ENCODE data around the gene RHBDL2.

RHBDL2 gene

GRCh38 chr1:38950553-38950952, 8.9 kb upstream of the RHBDL2 start:
- H3K4me1 Mint-ChIP-seq (ENCODE audit: low read depth) = peaks cover 7% of the 10 kb centered on the region
- no peaks in the 10 kb centered on the region for H3K36me3 Mint-ChIP-seq (ENCODE audit: low read depth)
- no peak overlapping the region for H3K27ac Mint-ChIP-seq
- peaks cover 12% of the 10 kb centered on the region for H3K27me3 Mint-ChIP-seq (ENCODE audit: low read depth)
- H3K4me3 Mint-ChIP-seq = no peak overlapping the region
- H3K9me3 Mint-ChIP-seq = no peaks in the 10 kb centered on the region

GRCh38 chr1:38944547-38944946, 2.9 kb upstream of the RHBDL2 start:
- Mint-ChIP-seq H3K9me3 (no peaks in the 10 kb centered on the region), H3K36me3 (ENCODE audit: low read depth) (no peaks in the 10 kb centered on the region), H3K27ac (no peak overlapping the region), H3K4me3 (no peak overlapping the region), H3K27me3 (ENCODE audit: low read depth) (peaks cover 4% of the 10 kb centered on the region), H3K4me1 (ENCODE audit: low read depth) (peaks cover 2% of the 10 kb centered on the region)

- no peaks in the 10 kb centered on the region for H3K9me3 Mint-ChIP-seq
- H3K27ac Mint-ChIP-seq = no peak overlapping the region
- peaks cover 4% of the 10 kb centered on the region for H3K27me3 Mint-ChIP-seq (ENCODE audit: low read depth)
- H3K4me3 Mint-ChIP-seq = no peak overlapping the region
- H3K36me3 Mint-ChIP-seq (ENCODE audit: low read depth) = no peaks in the 10 kb centered on the region
- peaks cover 2% of the 10 kb centered on the region for H3K4me1 Mint-ChIP-seq (ENCODE audit: low read depth)
Measured at GRCh38 chr1:38942664-38943428, 1.2 kb upstream of the RHBDL2 start.

- Mint-ChIP-seq H3K27me3 (ENCODE audit: low read depth) (peaks cover 4% of the 10 kb centered on the region), H3K9me3 (no peaks in the 10 kb centered on the region), H3K36me3 (ENCODE audit: low read depth) (no peaks in the 10 kb centered on the region), H3K4me1 (ENCODE audit: low read depth) (peaks cover 2% of the 10 kb centered on the region), H3K4me3 (no peak overlapping the region), H3K27ac (no peak overlapping the region)
Measured at GRCh38 chr1:38941093-38941492, 537 bp downstream of the RHBDL2 start.

GRCh38 chr1:38940339-38941047, 1.1 kb downstream of the RHBDL2 start:
- Mint-ChIP-seq H3K4me1 (ENCODE audit: low read depth) (peaks cover 2% of the 10 kb centered on the region), H3K27me3 (ENCODE audit: low read depth) (peaks cover 4% of the 10 kb centered on the region), H3K9me3 (no peaks in the 10 kb centered on the region), H3K36me3 (ENCODE audit: low read depth) (no peaks in the 10 kb centered on the region), H3K4me3 (no peak overlapping the region), H3K27ac (no peak overlapping the region)

GRCh38 chr1:38938722-38939260, 2.8 kb downstream of the RHBDL2 start:
- Mint-ChIP-seq H3K36me3 (ENCODE audit: low read depth) (no peaks in the 10 kb centered on the region), H3K27me3 (ENCODE audit: low read depth) (no peaks in the 10 kb centered on the region), H3K9me3 (no peaks in the 10 kb centered on the region), H3K4me3 (no peak overlapping the region), H3K4me1 (ENCODE audit: low read depth) (peaks cover 2% of the 10 kb centered on the region), H3K27ac (no peak overlapping the region)

GRCh38 chr1:38932571-38932970, 9.1 kb downstream of the RHBDL2 start:
- H3K4me3 Mint-ChIP-seq = no peak overlapping the region
- no peaks in the 10 kb centered on the region for H3K36me3 Mint-ChIP-seq (ENCODE audit: low read depth)
- peaks cover 5% of the 10 kb centered on the region for H3K27me3 Mint-ChIP-seq (ENCODE audit: low read depth)
- no peaks in the 10 kb centered on the region for H3K9me3 Mint-ChIP-seq
- peaks cover 2% of the 10 kb centered on the region for H3K4me1 Mint-ChIP-seq (ENCODE audit: low read depth)
- no peak overlapping the region for H3K27ac Mint-ChIP-seq

DNA sequence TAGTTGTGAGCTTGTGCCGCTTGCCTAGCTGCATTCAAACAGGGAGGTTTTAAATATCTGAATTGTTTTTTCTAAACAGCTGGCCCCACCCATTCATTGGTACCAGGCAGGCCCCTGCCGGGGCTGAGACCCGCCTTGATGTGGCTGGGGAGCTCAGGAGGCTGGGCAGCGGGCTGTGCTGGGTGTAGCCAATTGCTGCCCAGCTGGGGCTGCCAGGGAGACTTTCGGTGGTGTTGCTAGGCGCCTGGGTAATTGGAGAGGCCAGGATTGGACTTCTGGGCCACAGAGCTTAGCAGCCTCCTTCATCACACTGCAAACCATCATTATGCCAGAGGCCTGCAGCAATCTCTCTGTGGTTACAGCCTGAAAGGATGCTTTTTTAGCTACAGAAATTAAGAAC, 12.2 kb downstream of the RHBDL2 start:
- H3K4me1 Mint-ChIP-seq (ENCODE audit: low read depth) = peaks cover 2% of the 10 kb centered on the region
- no peak overlapping the region for H3K4me3 Mint-ChIP-seq
- H3K27ac Mint-ChIP-seq = no peak overlapping the region
- H3K9me3 Mint-ChIP-seq = no peaks in the 10 kb centered on the region
- no peaks in the 10 kb centered on the region for H3K36me3 Mint-ChIP-seq (ENCODE audit: low read depth)
- peaks cover 5% of the 10 kb centered on the region for H3K27me3 Mint-ChIP-seq (ENCODE audit: low read depth)

DNA sequence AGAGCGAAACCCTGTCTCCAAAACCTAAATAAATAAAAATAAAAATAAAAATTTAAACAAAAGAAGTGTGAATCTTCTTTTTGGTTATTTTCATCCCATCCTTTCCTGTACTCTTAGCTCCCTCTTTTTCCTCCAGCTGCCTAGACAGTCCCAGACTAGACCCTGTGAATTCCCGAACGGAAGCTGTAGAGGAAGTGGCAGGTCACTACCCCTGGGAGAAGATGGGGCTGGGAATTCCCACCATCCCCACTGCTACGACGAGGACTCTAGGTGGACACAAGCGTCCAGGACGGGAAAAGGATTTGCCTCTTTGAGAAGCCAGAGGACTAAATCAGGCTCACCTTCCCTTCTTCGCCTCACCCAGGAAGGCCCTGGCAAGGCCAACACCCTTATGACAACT, 12.6 kb downstream of the RHBDL2 start:
- no peak overlapping the region for H3K27ac Mint-ChIP-seq
- H3K4me1 Mint-ChIP-seq (ENCODE audit: low read depth) = peaks cover 2% of the 10 kb centered on the region
- no peaks in the 10 kb centered on the region for H3K36me3 Mint-ChIP-seq (ENCODE audit: low read depth)
- H3K4me3 Mint-ChIP-seq = no peak overlapping the region
- H3K9me3 Mint-ChIP-seq = no peaks in the 10 kb centered on the region
- H3K27me3 Mint-ChIP-seq (ENCODE audit: low read depth) = peaks cover 5% of the 10 kb centered on the region

GRCh38 chr1:38926091-38926490, 15.5 kb downstream of the RHBDL2 start:
- Mint-ChIP-seq H3K27ac (no peak overlapping the region), H3K27me3 (ENCODE audit: low read depth) (no peaks in the 10 kb centered on the region), H3K9me3 (no peaks in the 10 kb centered on the region), H3K4me3 (no peak overlapping the region), H3K36me3 (ENCODE audit: low read depth) (no peaks in the 10 kb centered on the region), H3K4me1 (ENCODE audit: low read depth) (no peaks in the 10 kb centered on the region)

DNA sequence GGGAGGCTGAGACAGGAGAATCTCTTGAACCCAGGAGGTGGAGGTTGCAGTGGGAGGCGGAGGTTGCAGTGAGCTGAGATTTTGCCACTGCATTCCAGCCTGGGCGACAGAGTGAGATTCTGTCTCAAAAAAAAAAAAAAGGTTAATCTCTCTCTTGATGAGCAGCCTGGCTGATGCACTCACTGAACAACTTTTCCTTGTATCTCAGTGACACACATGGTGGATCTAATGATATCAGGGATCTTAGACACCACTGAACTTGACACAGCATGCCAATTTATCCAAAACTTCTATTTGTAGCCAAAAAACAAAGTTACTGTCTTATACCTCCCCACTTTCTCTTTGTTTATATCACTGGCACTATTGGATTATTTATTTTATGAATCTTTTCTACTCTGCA, 16.2 kb downstream of the RHBDL2 start:
- no peaks in the 10 kb centered on the region for H3K36me3 Mint-ChIP-seq (ENCODE audit: low read depth)
- no peaks in the 10 kb centered on the region for H3K4me1 Mint-ChIP-seq (ENCODE audit: low read depth)
- H3K9me3 Mint-ChIP-seq = no peaks in the 10 kb centered on the region
- no peaks in the 10 kb centered on the region for H3K27me3 Mint-ChIP-seq (ENCODE audit: low read depth)
- no peak overlapping the region for H3K27ac Mint-ChIP-seq
- no peak overlapping the region for H3K4me3 Mint-ChIP-seq

- no peaks in the 10 kb centered on the region for H3K27me3 Mint-ChIP-seq (ENCODE audit: low read depth)
- no peaks in the 10 kb centered on the region for H3K36me3 Mint-ChIP-seq (ENCODE audit: low read depth)
- H3K27ac Mint-ChIP-seq = no peak overlapping the region
- no peaks in the 10 kb centered on the region for H3K9me3 Mint-ChIP-seq
- H3K4me1 Mint-ChIP-seq (ENCODE audit: low read depth) = no peaks in the 10 kb centered on the region
- no peak overlapping the region for H3K4me3 Mint-ChIP-seq
Measured at GRCh38 chr1:38923607-38924006, 18.0 kb downstream of the RHBDL2 start.

DNA sequence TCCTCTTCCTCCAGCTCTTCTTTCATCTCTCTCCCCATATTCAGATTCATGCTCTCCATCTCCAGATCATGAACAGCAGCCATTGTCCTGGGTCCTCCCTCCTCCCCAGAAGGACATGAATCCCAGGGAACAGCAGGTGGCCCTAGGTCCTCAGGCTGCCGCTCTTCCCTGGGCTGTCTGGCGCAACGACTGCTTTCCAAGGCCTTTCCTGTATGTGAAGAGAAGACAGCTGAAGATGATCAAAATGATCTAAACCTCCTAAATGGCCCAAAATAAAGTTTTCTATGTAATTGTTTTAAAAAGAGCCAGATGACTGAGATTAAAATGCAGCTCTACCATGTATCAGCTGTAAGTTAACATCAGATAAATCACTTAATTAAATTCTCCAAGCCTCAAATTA, 22.5 kb downstream of the RHBDL2 start:
- H3K4me1 Mint-ChIP-seq (ENCODE audit: low read depth) = no peaks in the 10 kb centered on the region
- no peak overlapping the region for H3K4me3 Mint-ChIP-seq
- no peaks in the 10 kb centered on the region for H3K27me3 Mint-ChIP-seq (ENCODE audit: low read depth)
- no peaks in the 10 kb centered on the region for H3K9me3 Mint-ChIP-seq
- no peak overlapping the region for H3K27ac Mint-ChIP-seq
- no peaks in the 10 kb centered on the region for H3K36me3 Mint-ChIP-seq (ENCODE audit: low read depth)

DNA sequence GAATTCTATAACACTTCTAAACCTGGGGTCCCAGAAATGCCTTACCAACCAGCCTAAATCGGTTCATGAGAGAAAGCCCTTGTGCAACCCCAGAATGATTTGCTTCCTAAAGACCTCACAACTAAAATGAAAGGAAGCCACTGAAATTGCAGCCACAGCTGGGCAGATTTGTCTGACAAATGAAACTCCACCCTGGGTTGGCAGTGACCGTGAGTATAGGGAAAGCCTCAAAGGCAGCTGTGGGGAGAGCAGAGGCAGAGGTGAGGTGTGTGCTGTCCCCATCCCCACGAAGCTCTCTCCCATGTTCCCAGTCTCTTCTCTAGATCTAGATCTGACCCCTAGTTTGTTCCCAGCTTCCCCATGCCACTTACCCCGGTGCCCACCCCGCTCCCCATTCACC, 23.1 kb downstream of the RHBDL2 start:
- Mint-ChIP-seq H3K27ac (no peak overlapping the region), H3K4me1 (ENCODE audit: low read depth) (no peaks in the 10 kb centered on the region), H3K27me3 (ENCODE audit: low read depth) (no peaks in the 10 kb centered on the region), H3K36me3 (ENCODE audit: low read depth) (no peaks in the 10 kb centered on the region), H3K9me3 (no peaks in the 10 kb centered on the region), H3K4me3 (no peak overlapping the region)

GRCh38 chr1:38917772-38918171, 23.9 kb downstream of the RHBDL2 start:
- Mint-ChIP-seq H3K27me3 (ENCODE audit: low read depth) (no peaks in the 10 kb centered on the region), H3K4me1 (ENCODE audit: low read depth) (no peaks in the 10 kb centered on the region), H3K4me3 (no peak overlapping the region), H3K27ac (no peak overlapping the region), H3K36me3 (ENCODE audit: low read depth) (no peaks in the 10 kb centered on the region), H3K9me3 (no peaks in the 10 kb centered on the region)
